GM23338 (cell line): ENCODE results near the gene GPR151. TPM values are rescaled to one million over a fixed set of nuclear protein-coding genes. Genes with fewer than 3 reads are reported as not detected.
A peak's percentile ranks its signal among the peaks of the same experiment; 100 is the strongest.

ENCODE experiments used
- ATAC-seq: fragments of 200-7000 bp; cut with Tn5 transposase; 3 replicates; pipeline ENCODE4 v1.9.1; 2020
- DNase-seq: peaks from one replicate; pipeline ENCODE4 v3.0.0-alpha.2; 2015; ENCODE audit warnings: low spot score
- H2AFZ ChIP-seq: fragments of 200-600 bp; sonication (generic); 2 replicates; pipeline ENCODE4 v1.8.0; 2016; ENCODE audit warnings: antibody characterized with exemption, mild to moderate bottlenecking, moderate library complexity
- H3F3A ChIP-seq: fragments of 200-600 bp; sonication (generic); replicated peaks from 2 replicates; pipeline ENCODE4 v1.8.0; 2017; ENCODE audit warnings: antibody characterized with exemption, mixed run types, low read depth
- H3K27ac ChIP-seq: fragments of 200-600 bp; sonication (generic); 2 replicates; pipeline ENCODE4 v1.6.1; 2016; ENCODE audit warnings: low read depth
- H3K27me3 ChIP-seq: fragments of 200-600 bp; sonication (generic); 2 replicates; pipeline ENCODE4 v1.8.0; 2016; ENCODE audit warnings: mild to moderate bottlenecking, mixed run types, moderate library complexity; ENCODE audit not compliant: insufficient read depth
- H3K36me3 ChIP-seq: fragments of 200-600 bp; sonication (generic); 2 replicates; pipeline ENCODE4 v1.8.0; 2016; ENCODE audit warnings: mild to moderate bottlenecking; ENCODE audit not compliant: insufficient read depth
- H3K4me1 ChIP-seq: fragments of 200-600 bp; sonication (generic); 2 replicates; pipeline ENCODE4 v1.8.0; 2016; ENCODE audit warnings: mild to moderate bottlenecking, moderate library complexity; ENCODE audit not compliant: insufficient read depth
- H3K4me2 ChIP-seq: fragments of 200-600 bp; sonication (generic); 2 replicates; pipeline ENCODE4 v1.7.1; 2017; ENCODE audit warnings: mixed run types
- H3K4me3 ChIP-seq: fragments of 200-600 bp; sonication (generic); 2 replicates; pipeline ENCODE4 v1.6.1; 2016; ENCODE audit warnings: mixed run types
- H3K79me2 ChIP-seq: fragments of 200-600 bp; sonication (generic); replicated peaks from 2 replicates; pipeline ENCODE4 v1.8.0; 2017; ENCODE audit warnings: mild to moderate bottlenecking; ENCODE audit not compliant: insufficient read depth
- H3K9me2 ChIP-seq: fragments of 200-600 bp; sonication (generic); 2 replicates; pipeline ENCODE4 v1.8.0; 2017; ENCODE audit not compliant: insufficient read depth
- H4K20me1 ChIP-seq: fragments of 200-600 bp; sonication (generic); replicated peaks from 2 replicates; pipeline ENCODE4 v1.8.0; 2017; ENCODE audit warnings: mild to moderate bottlenecking; ENCODE audit not compliant: insufficient read depth
- H3K27ac Mint-ChIP-seq: 2 replicates; pipeline ENCODE4 v1.8.0; 2020; ENCODE audit warnings: inconsistent platforms, mild to moderate bottlenecking, moderate library complexity, mixed read lengths
- H3K27me3 Mint-ChIP-seq: 3 replicates; pipeline ENCODE4 v1.8.0; 2022; ENCODE audit warnings: low read depth, mild to moderate bottlenecking, moderate library complexity, mixed read lengths, inconsistent platforms; ENCODE audit not compliant: insufficient read depth, poor library complexity
- H3K36me3 Mint-ChIP-seq: 3 replicates; pipeline ENCODE4 v1.8.0; 2021; ENCODE audit warnings: low read depth, mild to moderate bottlenecking, inconsistent platforms, moderate library complexity, mixed read lengths
- H3K4me1 Mint-ChIP-seq: 3 replicates; pipeline ENCODE4 v1.8.0; 2020; ENCODE audit warnings: mild to moderate bottlenecking, inconsistent platforms, mixed read lengths
- H3K4me3 Mint-ChIP-seq: 3 replicates; pipeline ENCODE4 v1.8.0; 2021; ENCODE audit warnings: moderate library complexity, mild to moderate bottlenecking, inconsistent platforms, mixed read lengths
- H3K9me3 Mint-ChIP-seq: 3 replicates; pipeline ENCODE4 v1.8.0; 2020; ENCODE audit warnings: moderate library complexity, mild to moderate bottlenecking, inconsistent platforms, mixed read lengths
- CREB1 ChIP-seq: fragments of 250-450 bp; sonication (Bioruptor Pico); IDR thresholded peaks from 2 replicates; pipeline ENCODE4 v1.5.0; 2020; ENCODE audit warnings: low read depth, mild to moderate bottlenecking, moderate library complexity
- NANOG ChIP-seq: IDR thresholded peaks from 2 replicates; pipeline ENCODE4 v1.6.1; 2016; ENCODE audit warnings: antibody characterized with exemption, borderline replicate concordance
- POLR2AphosphoS5 ChIP-seq: IDR thresholded peaks from 2 replicates; pipeline ENCODE4 v1.6.1; 2016; ENCODE audit warnings: antibody characterized with exemption, low read depth
- STAT1 ChIP-seq: IDR thresholded peaks from one replicate; pipeline ENCODE4 v1.6.1; 2016; ENCODE audit warnings: antibody characterized with exemption; ENCODE audit not compliant: unreplicated experiment
- ZNF331 ChIP-seq: fragments of 250-450 bp; sonication (Bioruptor Pico); IDR thresholded peaks from 2 replicates; pipeline ENCODE4 v1.5.0; 2020; ENCODE audit warnings: low read depth, mild to moderate bottlenecking, moderate library complexity
- polyA plus RNA-seq: library from polyadenylated mRNA; unstranded; fragments of >200 nt; fragmentation: Nextera tagmentation; extraction: Ambion mirVana; gene quantifications from 2 replicates; pipeline ENCODE4 v1.2.1, GENCODE V29; 2016
- total RNA-seq: library from RNA; depleted of rRNA; stranded (reverse); fragments of >200 nt; shearing (Covaris generic); gene quantifications from 2 replicates; pipeline ENCODE4 v1.2.3, GENCODE V29; 2014
- TF ChIP-seq, protein P1 (sequence below), 2 experiments: fragments of 200-600 bp in 1 of 2; sonication (generic) in 1 of 2; conservative IDR thresholded peaks; 2 replicates each; pipeline versions ENCODE4 v1.5.1 to v1.6.1; 2016 to 2017; ENCODE audit warnings: antibody characterized with exemption in 2 of 2, low read depth in 2 of 2, mild to moderate bottlenecking in 2 of 2, moderate library complexity in 1 of 2
- TF ChIP-seq, protein P2 (sequence below): IDR thresholded peaks from 2 replicates; pipeline ENCODE4 v1.6.1; 2016; ENCODE audit warnings: antibody characterized with exemption

The GPR151 gene
- total and polyA plus RNA-seq, 2 experiments from 2014 or later, result not detected

DNA sequence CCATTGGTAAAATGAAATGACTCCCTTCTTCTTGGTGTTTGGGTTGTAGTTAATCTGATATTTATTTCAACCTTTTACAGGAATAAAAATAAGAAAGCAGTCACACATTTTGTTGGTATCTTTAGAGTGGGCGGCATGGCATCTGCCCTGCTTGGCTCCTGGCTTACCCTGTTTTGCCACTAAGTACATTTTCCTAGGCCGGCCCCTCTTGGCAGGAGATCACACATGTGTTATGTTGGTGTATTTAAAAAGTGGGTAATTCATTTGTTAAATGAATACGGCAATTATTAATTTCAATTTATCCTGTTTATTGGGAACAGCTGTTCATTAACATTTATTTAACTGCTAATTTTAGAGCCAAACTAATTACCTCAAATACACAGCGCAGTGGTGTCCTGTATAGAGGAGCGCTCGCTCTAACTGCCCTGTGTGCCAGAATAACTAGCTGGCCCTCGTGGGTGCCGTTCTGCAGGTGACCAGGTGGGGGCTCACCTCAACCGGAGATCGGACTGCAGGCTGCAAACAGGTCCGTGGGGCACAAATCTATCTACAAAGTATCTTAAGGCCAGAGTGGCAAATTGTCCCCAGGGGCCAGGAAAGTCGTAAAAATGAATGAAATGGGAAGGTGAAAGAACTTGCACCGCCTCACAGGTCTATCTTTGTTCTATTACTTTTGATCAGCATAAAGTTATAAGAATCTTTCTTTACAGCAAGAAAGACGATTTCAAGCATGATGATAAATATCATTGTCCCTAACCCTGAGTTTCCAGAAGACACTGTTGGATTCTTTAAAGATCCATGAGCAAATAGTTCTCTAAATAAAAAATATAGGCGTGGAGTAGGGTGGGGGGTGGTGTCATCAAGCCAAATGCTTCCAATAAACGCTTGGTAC lies 26.2 kb upstream of the GPR151 start:
- H3K27me3 ChIP-seq, result no peaks in the 10 kb centered on the region
- H2AFZ ChIP-seq, result peak overlapping the region; percentile 21; the same call in 1 of the 2 replicates
- H3K4me2 ChIP-seq, result no peak overlapping the region
- H3K4me1 ChIP-seq, result no peaks in the 10 kb centered on the region
- no peaks in the 10 kb centered on the region for H3K79me2 ChIP-seq
- no peaks in the 10 kb centered on the region for H3K27me3 Mint-ChIP-seq
- no peak overlapping the region for H3K4me3 ChIP-seq
- H3K36me3 Mint-ChIP-seq, result no peaks in the 10 kb centered on the region
- DNase-seq, result peak; percentile 87
- TF ChIP-seq ZNF331 (CRISPR knock-in tag), result no peak
- TF ChIP-seq, protein P1, sequence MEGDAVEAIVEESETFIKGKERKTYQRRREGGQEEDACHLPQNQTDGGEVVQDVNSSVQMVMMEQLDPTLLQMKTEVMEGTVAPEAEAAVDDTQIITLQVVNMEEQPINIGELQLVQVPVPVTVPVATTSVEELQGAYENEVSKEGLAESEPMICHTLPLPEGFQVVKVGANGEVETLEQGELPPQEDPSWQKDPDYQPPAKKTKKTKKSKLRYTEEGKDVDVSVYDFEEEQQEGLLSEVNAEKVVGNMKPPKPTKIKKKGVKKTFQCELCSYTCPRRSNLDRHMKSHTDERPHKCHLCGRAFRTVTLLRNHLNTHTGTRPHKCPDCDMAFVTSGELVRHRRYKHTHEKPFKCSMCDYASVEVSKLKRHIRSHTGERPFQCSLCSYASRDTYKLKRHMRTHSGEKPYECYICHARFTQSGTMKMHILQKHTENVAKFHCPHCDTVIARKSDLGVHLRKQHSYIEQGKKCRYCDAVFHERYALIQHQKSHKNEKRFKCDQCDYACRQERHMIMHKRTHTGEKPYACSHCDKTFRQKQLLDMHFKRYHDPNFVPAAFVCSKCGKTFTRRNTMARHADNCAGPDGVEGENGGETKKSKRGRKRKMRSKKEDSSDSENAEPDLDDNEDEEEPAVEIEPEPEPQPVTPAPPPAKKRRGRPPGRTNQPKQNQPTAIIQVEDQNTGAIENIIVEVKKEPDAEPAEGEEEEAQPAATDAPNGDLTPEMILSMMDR (conservative IDR thresholded peaks at IDR 0.05; ENCODE audit: low read depth in 2 of 2), result peak; percentile 93 to 96
- H3F3A ChIP-seq, result no peaks in the 10 kb centered on the region
- no peak overlapping the region for H3K27ac Mint-ChIP-seq
- peak; percentile 99 for ATAC-seq
- H3K4me1 Mint-ChIP-seq, result peaks cover 3% of the 10 kb centered on the region; the same call in 1 of the 3 replicates
- no peak overlapping the region for H3K4me3 Mint-ChIP-seq
- no peak overlapping the region for H3K27ac ChIP-seq
- no peaks in the 10 kb centered on the region for H3K9me3 Mint-ChIP-seq
- no peaks in the 10 kb centered on the region for H3K36me3 ChIP-seq
- no peaks in the 10 kb centered on the region for H3K9me2 ChIP-seq
- no peaks in the 10 kb centered on the region for H4K20me1 ChIP-seq

DNA sequence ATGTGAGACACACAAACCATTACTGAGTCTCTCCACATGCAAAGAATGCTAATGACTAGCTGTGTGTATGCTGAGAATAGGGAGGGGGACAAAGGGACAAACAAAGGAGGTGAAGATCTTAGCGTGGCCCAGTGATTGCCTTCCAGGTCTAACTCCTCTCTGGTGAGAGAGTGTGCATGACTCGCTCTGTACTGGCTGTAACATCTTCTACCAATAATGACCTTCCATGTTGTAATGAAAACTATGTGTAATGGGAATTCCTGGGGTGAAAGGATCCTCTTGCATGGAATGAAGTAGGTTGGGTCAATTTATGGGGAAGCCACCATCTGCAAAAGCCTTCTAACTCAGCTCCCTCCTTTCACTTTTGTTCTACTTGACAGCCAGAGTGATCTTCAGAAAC lies 24.4 kb upstream of the GPR151 start:
- Mint-ChIP-seq H3K27ac (no peak overlapping the region), H3K4me1 (peaks cover 6% of the 10 kb centered on the region; the same call in 1 of the 3 replicates), H3K4me3 (no peak overlapping the region), H3K27me3 (no peaks in the 10 kb centered on the region), H3K9me3 (no peaks in the 10 kb centered on the region), H3K36me3 (no peaks in the 10 kb centered on the region)
- Histone ChIP-seq H2AFZ (peak overlapping the region; percentile 29; the same call in 1 of the 2 replicates), H3K36me3 (no peaks in the 10 kb centered on the region), H3K9me2 (no peaks in the 10 kb centered on the region), H3K4me1 (no peaks in the 10 kb centered on the region), H3K79me2 (no peaks in the 10 kb centered on the region), H3K27ac (no peak overlapping the region), H3F3A (no peaks in the 10 kb centered on the region), H3K4me2 (no peak overlapping the region), H4K20me1 (no peaks in the 10 kb centered on the region), H3K27me3 (no peaks in the 10 kb centered on the region), H3K4me3 (no peak overlapping the region)
- ATAC-seq (no peak), DNase-seq (no peak)
- no peak for TF ChIP-seq NANOG

DNA sequence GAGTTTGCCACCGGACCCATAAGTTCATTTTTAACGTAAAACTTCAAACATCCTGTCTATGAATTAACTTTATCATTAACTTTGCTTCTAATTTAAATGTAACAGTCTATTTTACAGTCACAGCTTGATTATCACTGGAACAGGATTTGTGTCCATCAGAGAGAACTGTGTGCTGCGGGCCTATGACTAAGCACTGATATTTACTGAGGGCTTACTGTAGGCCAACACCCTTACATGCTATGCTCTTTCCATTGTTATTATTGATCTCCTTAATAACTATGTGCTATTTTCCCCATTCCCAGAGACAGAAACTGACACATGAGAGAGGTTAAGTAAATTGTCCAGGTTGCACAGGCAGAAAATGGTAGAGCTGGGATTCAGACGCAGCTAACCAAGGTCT lies 24.0 kb upstream of the GPR151 start:
- no peaks in the 10 kb centered on the region for H3F3A ChIP-seq
- H3K36me3 ChIP-seq, result no peaks in the 10 kb centered on the region
- H3K4me3 ChIP-seq, result no peak overlapping the region
- Mint-ChIP-seq H3K27ac (no peak overlapping the region), H3K4me3 (no peak overlapping the region), H3K4me1 (peaks cover 6% of the 10 kb centered on the region; the same call in 1 of the 3 replicates), H3K27me3 (no peaks in the 10 kb centered on the region), H3K36me3 (no peaks in the 10 kb centered on the region), H3K9me3 (no peaks in the 10 kb centered on the region)
- H3K4me1 ChIP-seq, result no peaks in the 10 kb centered on the region
- H3K79me2 ChIP-seq, result no peaks in the 10 kb centered on the region
- peak overlapping the region; percentile 29; the same call in 1 of the 2 replicates for H2AFZ ChIP-seq
- no peak overlapping the region for H3K4me2 ChIP-seq
- ATAC-seq, result no peak
- H3K27me3 ChIP-seq, result no peaks in the 10 kb centered on the region
- H4K20me1 ChIP-seq, result no peaks in the 10 kb centered on the region
- H3K27ac ChIP-seq, result no peak overlapping the region
- no peak for DNase-seq
- no peak for TF ChIP-seq STAT1
- no peak for TF ChIP-seq POLR2AphosphoS5
- TF ChIP-seq CREB1 (CRISPR knock-in tag), result no peak
- TF ChIP-seq, protein P2, sequence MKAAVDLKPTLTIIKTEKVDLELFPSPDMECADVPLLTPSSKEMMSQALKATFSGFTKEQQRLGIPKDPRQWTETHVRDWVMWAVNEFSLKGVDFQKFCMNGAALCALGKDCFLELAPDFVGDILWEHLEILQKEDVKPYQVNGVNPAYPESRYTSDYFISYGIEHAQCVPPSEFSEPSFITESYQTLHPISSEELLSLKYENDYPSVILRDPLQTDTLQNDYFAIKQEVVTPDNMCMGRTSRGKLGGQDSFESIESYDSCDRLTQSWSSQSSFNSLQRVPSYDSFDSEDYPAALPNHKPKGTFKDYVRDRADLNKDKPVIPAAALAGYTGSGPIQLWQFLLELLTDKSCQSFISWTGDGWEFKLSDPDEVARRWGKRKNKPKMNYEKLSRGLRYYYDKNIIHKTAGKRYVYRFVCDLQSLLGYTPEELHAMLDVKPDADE, result no peak
- H3K9me2 ChIP-seq, result no peaks in the 10 kb centered on the region
